Peyer's patch (tissue), 4 donors: ENCODE results near the gene GTF2H3. TPM values are rescaled to one million over a fixed set of nuclear protein-coding genes. Genes with fewer than 3 reads are reported as not detected.

Experiments used
- DNase-seq, 3 donors: peaks; one replicate each; pipeline ENCODE4 v3.0.0-alpha.2; 2017 to 2019
- H3K27ac ChIP-seq, 4 donors: fragments of 200-600 bp; sonication (generic); one replicate each; pipeline ENCODE4 v1.5.1; 2016 to 2019
- H3K27me3 ChIP-seq, 2 donors: fragments of 200-600 bp; sonication (generic); one replicate each; pipeline ENCODE4 v1.5.1; 2019
- H3K36me3 ChIP-seq, 3 donors: fragments of 200-600 bp; sonication (generic); one replicate each; pipeline ENCODE4 v1.5.1; 2016 to 2019
- H3K4me1 ChIP-seq, 4 donors: fragments of 200-600 bp; sonication (generic); one replicate each; pipeline ENCODE4 v1.5.1; 2016 to 2019
- H3K4me3 ChIP-seq, 4 donors: fragments of 200-600 bp; sonication (generic); 1 replicate in 3 of 4; 2 replicates in 1 of 4; pipeline ENCODE4 v1.5.1; 2016 to 2019; ENCODE audit warnings: mild to moderate bottlenecking in 1 of 4
- H3K9me3 ChIP-seq, 4 donors: fragments of 200-600 bp; sonication (generic); one replicate each; pipeline ENCODE4 v1.5.1; 2016 to 2019; ENCODE audit warnings: mild to moderate bottlenecking in 1 of 4
- CTCF ChIP-seq, 6 experiments: fragments of 450-650 bp in 4 of 6; fragments of 200-600 bp in 2 of 6; sonication (generic) in 1 of 6; IDR thresholded peaks; one replicate each; pipeline ENCODE4 v1.5.1; 2017 to 2019; ENCODE audit warnings: antibody characterized with exemption in 6 of 6, mild to moderate bottlenecking in 3 of 6, moderate library complexity in 1 of 6
- POLR2A ChIP-seq, 2 donors: fragments of 450-650 bp; IDR thresholded peaks; one replicate each; pipeline ENCODE4 v1.5.1; 2017; ENCODE audit warnings: antibody characterized with exemption in 2 of 2, mild to moderate bottlenecking in 2 of 2, moderate library complexity in 2 of 2
- total RNA-seq, 4 donors: library from RNA; depleted of rRNA; stranded (reverse); fragments of >200 nt; gene quantifications; one replicate each; pipeline ENCODE4 v1.1.0, GENCODE V29; 2016

The GTF2H3 gene
- 10 to 100 TPM; 11.1 to 25.6 (median 15.5) TPM for total RNA-seq

- Histone ChIP-seq H3K4me3 (peak within 1 kb of the TSS; percentile 70 to 97 (median 72)), H3K9me3 (no peaks in the 10 kb centered on the region), H3K27ac (peak within 1 kb of the TSS; percentile 66 to 77 (median 73)), H3K27me3 (no peaks in the 10 kb centered on the region), H3K4me1 (peaks cover 0 to 16% (median 5%) of the 10 kb centered on the region in 4 donors), H3K36me3 (peaks cover 0 to 34% (median 0%) of the 10 kb centered on the region in 3 donors)
- DNase-seq = peak; percentile 97 to 98 (median 98)
- no peak for TF ChIP-seq CTCF (IDR thresholded peaks at IDR 0.05)
- peak; percentile 52 to 79 for TF ChIP-seq POLR2A (IDR thresholded peaks at IDR 0.05)
These were observed at the start of gene GTF2H3, which contains the start of gene EIF2B1 for GRCh38 chr12:123633379-123634141. TSS of gene GTF2H3 (plus strand) at chr12:123633829. CDS start at chr12:123633860, 31 bp downstream. TSS of gene EIF2B1 (minus strand) at chr12:123633686. CDS start at chr12:123633557, 129 bp downstream.

GRCh38 chr12:123591702-123592481 is 41.7 kb upstream of the GTF2H3 start:
- DNase-seq = no peak
- Histone ChIP-seq H3K4me1 (peaks cover 0 to 16% (median 0%) of the 10 kb centered on the region in 4 donors), H3K36me3 (peaks cover 0 to 82% (median 0%) of the 10 kb centered on the region in 3 donors), H3K27me3 (no peaks in the 10 kb centered on the region), H3K27ac (no peak overlapping the region), H3K4me3 (no peak overlapping the region), H3K9me3 (no peaks in the 10 kb centered on the region)
- TF ChIP-seq POLR2A (IDR thresholded peaks at IDR 0.05) (no peak), CTCF (IDR thresholded peaks at IDR 0.05) (no peak)

- peaks cover 0 to 61% (median 0%) of the 10 kb centered on the region in 3 donors for H3K36me3 ChIP-seq
- H3K4me1 ChIP-seq = peaks cover 0 to 1% (median 0%) of the 10 kb centered on the region in 4 donors
- DNase-seq = no peak
- H3K27ac ChIP-seq = no peak overlapping the region
- no peaks in the 10 kb centered on the region for H3K9me3 ChIP-seq
- H3K4me3 ChIP-seq = no peak overlapping the region
- no peaks in the 10 kb centered on the region for H3K27me3 ChIP-seq
- no peak for TF ChIP-seq CTCF (IDR thresholded peaks at IDR 0.05)
- no peak for TF ChIP-seq POLR2A (IDR thresholded peaks at IDR 0.05)
These were observed 37.9 kb upstream of the GTF2H3 start for GRCh38 chr12:123595729-123596128.

GRCh38 chr12:123597100-123597499 is 36.5 kb upstream of the GTF2H3 start:
- Histone ChIP-seq H3K36me3 (peaks cover 0 to 48% (median 0%) of the 10 kb centered on the region in 3 donors), H3K27ac (no peak overlapping the region), H3K27me3 (no peaks in the 10 kb centered on the region), H3K9me3 (no peaks in the 10 kb centered on the region), H3K4me3 (no peak overlapping the region), H3K4me1 (peaks cover 0 to 4% (median 0%) of the 10 kb centered on the region in 4 donors)
- TF ChIP-seq POLR2A (IDR thresholded peaks at IDR 0.05) (no peak), CTCF (IDR thresholded peaks at IDR 0.05) (no peak)
- DNase-seq = no peak

- Histone ChIP-seq H3K36me3 (peaks cover 0 to 38% (median 0%) of the 10 kb centered on the region in 3 donors), H3K27me3 (no peaks in the 10 kb centered on the region), H3K9me3 (no peaks in the 10 kb centered on the region), H3K27ac (no peak overlapping the region), H3K4me1 (peaks cover 0 to 14% (median 8%) of the 10 kb centered on the region in 4 donors), H3K4me3 (no peak overlapping the region)
- TF ChIP-seq CTCF (IDR thresholded peaks at IDR 0.05) = no peak
- TF ChIP-seq POLR2A (IDR thresholded peaks at IDR 0.05) = no peak
- DNase-seq = no peak
These were observed 35.1 kb upstream of the GTF2H3 start for GRCh38 chr12:123598522-123598921.
